WTC11 (cell line): ENCODE measurements around the gene MYO18A.

Experiments used
- TF ChIP-seq, protein P1 (sequence below): fragments of 200-600 bp; IDR thresholded peaks from 2 replicates; pipeline ENCODE4 v1.8.0; 2022; ENCODE audit warnings: antibody characterized with exemption
- TF ChIP-seq, protein P2 (sequence below): sonication (generic); formaldehyde crosslinking; IDR thresholded peaks from 2 replicates; pipeline ENCODE4 v1.8.0; 2022; ENCODE audit warnings: missing genetic modification reagents

DNA sequence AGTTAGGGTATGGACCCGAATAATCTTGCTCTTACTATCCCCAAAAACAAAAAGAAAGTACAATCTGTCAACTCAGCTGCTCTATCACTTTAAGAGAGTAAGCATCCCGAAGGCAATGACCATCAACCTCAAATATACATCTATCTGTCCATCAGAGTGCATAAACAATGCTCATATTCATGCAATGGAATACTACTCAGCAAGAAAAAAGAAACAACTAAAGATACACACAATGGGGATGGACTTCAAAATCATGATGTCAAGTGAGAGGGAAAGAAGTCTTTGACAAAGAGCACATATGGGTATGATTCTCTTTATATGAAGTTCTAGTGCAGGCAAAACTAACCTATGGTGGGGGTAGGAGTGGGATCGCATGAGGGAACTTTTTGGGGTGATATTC is 9.5 kb downstream of the MYO18A start:
- TF ChIP-seq, protein P1, sequence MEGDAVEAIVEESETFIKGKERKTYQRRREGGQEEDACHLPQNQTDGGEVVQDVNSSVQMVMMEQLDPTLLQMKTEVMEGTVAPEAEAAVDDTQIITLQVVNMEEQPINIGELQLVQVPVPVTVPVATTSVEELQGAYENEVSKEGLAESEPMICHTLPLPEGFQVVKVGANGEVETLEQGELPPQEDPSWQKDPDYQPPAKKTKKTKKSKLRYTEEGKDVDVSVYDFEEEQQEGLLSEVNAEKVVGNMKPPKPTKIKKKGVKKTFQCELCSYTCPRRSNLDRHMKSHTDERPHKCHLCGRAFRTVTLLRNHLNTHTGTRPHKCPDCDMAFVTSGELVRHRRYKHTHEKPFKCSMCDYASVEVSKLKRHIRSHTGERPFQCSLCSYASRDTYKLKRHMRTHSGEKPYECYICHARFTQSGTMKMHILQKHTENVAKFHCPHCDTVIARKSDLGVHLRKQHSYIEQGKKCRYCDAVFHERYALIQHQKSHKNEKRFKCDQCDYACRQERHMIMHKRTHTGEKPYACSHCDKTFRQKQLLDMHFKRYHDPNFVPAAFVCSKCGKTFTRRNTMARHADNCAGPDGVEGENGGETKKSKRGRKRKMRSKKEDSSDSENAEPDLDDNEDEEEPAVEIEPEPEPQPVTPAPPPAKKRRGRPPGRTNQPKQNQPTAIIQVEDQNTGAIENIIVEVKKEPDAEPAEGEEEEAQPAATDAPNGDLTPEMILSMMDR: no peak
- TF ChIP-seq, protein P2, sequence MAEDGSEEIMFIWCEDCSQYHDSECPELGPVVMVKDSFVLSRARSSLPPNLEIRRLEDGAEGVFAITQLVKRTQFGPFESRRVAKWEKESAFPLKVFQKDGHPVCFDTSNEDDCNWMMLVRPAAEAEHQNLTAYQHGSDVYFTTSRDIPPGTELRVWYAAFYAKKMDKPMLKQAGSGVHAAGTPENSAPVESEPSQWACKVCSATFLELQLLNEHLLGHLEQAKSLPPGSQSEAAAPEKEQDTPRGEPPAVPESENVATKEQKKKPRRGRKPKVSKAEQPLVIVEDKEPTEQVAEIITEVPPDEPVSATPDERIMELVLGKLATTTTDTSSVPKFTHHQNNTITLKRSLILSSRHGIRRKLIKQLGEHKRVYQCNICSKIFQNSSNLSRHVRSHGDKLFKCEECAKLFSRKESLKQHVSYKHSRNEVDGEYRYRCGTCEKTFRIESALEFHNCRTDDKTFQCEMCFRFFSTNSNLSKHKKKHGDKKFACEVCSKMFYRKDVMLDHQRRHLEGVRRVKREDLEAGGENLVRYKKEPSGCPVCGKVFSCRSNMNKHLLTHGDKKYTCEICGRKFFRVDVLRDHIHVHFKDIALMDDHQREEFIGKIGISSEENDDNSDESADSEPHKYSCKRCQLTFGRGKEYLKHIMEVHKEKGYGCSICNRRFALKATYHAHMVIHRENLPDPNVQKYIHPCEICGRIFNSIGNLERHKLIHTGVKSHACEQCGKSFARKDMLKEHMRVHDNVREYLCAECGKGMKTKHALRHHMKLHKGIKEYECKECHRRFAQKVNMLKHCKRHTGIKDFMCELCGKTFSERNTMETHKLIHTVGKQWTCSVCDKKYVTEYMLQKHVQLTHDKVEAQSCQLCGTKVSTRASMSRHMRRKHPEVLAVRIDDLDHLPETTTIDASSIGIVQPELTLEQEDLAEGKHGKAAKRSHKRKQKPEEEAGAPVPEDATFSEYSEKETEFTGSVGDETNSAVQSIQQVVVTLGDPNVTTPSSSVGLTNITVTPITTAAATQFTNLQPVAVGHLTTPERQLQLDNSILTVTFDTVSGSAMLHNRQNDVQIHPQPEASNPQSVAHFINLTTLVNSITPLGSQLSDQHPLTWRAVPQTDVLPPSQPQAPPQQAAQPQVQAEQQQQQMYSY: no peak
